Activated CD8-positive, alpha-beta memory T cell treated with anti-CD3 and anti-CD28 coated beads, Interleukin-2, amount 50 U/mL, for 24 hours (primary cell): ENCODE results near the gene IGSF21.

Source experiments
- DNase-seq: peaks from one replicate; pipeline ENCODE4 v3.0.0-alpha.2; 2020; ENCODE audit errors: extremely low read depth

Gene IGSF21

DNA sequence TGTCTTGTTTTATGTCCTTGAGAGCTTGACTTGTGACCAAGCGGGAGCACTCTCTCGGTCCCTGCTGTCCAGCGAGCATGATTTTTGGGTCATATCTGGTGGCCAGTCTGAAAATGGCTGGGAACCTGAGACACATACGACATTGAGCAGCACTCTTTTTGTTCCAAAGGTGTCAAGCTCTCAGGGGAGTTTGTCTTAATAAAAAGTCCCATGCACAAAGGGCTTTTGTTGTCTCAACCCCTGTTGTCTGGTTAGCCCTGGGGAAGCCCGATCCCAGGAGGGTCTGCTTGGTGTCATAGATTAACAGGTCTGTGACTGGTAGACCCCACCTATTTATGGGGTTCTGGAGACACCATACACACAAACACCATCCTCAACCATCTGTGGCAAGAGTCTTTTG, 315.4 kb downstream of the IGSF21 start:
- no peak for DNase-seq

DNA sequence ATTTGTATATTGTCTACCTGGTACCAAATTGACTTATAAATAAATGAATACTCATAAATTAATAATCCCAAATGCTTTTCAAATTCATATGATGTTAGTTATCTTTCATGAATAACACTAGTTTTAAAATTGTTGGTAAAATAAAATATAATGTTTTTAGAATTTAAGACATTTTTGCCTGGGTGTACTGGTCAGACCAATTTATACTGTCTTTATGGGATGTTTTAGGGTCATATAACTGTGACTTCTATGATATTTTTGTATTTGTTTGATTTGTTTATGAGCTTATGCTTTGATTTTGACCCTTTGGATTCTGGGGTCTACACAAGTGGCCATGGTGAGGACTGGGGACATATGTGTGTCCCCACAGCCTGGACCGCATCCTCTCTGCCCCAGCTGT, 319.0 kb downstream of the IGSF21 start:
- no peak for DNase-seq
